ENCODE data around the gene PIM2.

PIM2 gene

DNA sequence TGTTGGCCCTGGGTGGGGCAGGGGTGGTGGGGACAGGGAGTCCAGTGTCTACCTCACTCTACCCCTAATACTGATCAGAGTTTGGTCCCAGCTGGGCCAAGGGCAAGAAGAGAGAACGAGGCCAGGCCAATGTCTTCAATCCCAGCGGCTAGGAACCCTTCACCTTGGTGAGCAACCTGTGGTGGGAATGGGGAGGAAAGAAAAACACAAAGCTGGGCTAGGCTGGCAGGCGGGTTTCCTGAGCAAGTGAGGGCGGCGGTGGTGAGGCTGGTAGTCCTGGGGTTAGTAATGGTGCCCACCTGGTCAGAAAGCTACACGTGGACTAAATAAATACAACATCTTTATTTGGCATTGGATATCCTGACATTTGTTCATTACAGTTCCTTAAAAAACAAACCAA, 15.5 kb downstream of the PIM2 start:
- TF ChIP-seq, protein P1, sequence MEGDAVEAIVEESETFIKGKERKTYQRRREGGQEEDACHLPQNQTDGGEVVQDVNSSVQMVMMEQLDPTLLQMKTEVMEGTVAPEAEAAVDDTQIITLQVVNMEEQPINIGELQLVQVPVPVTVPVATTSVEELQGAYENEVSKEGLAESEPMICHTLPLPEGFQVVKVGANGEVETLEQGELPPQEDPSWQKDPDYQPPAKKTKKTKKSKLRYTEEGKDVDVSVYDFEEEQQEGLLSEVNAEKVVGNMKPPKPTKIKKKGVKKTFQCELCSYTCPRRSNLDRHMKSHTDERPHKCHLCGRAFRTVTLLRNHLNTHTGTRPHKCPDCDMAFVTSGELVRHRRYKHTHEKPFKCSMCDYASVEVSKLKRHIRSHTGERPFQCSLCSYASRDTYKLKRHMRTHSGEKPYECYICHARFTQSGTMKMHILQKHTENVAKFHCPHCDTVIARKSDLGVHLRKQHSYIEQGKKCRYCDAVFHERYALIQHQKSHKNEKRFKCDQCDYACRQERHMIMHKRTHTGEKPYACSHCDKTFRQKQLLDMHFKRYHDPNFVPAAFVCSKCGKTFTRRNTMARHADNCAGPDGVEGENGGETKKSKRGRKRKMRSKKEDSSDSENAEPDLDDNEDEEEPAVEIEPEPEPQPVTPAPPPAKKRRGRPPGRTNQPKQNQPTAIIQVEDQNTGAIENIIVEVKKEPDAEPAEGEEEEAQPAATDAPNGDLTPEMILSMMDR (IDR thresholded peaks at IDR 0.05; ENCODE audit: poor library complexity, severe bottlenecking) = no peak
- peaks cover 24% of the 10 kb centered on the region for H3K36me3 ChIP-seq (ENCODE audit: low read depth)

DNA sequence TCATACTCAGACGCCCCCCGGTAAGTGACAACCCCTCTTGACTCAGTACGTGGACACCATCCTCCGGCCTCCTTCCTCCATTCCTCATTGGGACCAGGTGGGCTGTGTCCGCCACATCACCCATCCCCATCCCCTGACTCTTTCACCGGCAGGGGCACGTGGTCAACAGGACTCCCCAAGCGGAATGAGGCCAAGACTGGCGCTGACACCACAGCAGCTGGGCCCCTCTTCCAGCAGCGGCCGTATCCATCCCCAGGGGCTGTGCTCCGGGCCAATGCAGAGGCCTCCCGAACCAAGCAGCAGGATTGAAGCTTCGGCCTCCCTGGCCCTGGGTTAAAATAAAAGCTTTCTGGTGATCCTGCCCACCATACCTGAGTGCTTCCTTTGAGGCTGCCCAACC, 16.0 kb downstream of the PIM2 start:
- H3K9me3 ChIP-seq (ENCODE audit: severe bottlenecking) = no peaks in the 10 kb centered on the region
- H3K27me3 ChIP-seq (ENCODE audit: insufficient read depth, poor library complexity, severe bottlenecking) = no peaks in the 10 kb centered on the region
- H3K4me1 ChIP-seq (ENCODE audit: insufficient read depth, poor library complexity, severe bottlenecking) = no peaks in the 10 kb centered on the region
- ATAC-seq (ENCODE audit: low read depth) (no peak), DNase-seq (ENCODE audit: low spot score) (no peak)
- TF ChIP-seq, protein P1 (IDR thresholded peaks at IDR 0.05; ENCODE audit: poor library complexity, severe bottlenecking) = no peak
- peaks cover 22% of the 10 kb centered on the region for H3K36me3 ChIP-seq (ENCODE audit: low read depth)
- no peak overlapping the region for H3K27ac ChIP-seq (ENCODE audit: poor library complexity, severe bottlenecking)
- H3K4me3 ChIP-seq (ENCODE audit: severe bottlenecking) = no peak overlapping the region

More for the DNA sequence above, 15.5 kb downstream of the PIM2 start:
- Histone ChIP-seq H3K4me1 (ENCODE audit: insufficient read depth, poor library complexity, severe bottlenecking) (no peaks in the 10 kb centered on the region), H3K4me3 (ENCODE audit: severe bottlenecking) (no peak overlapping the region), H3K27ac (ENCODE audit: poor library complexity, severe bottlenecking) (no peak overlapping the region), H3K9me3 (ENCODE audit: severe bottlenecking) (no peaks in the 10 kb centered on the region), H3K27me3 (ENCODE audit: insufficient read depth, poor library complexity, severe bottlenecking) (no peaks in the 10 kb centered on the region)
- ATAC-seq (ENCODE audit: low read depth) (no peak), DNase-seq (ENCODE audit: low spot score) (no peak)

DNA sequence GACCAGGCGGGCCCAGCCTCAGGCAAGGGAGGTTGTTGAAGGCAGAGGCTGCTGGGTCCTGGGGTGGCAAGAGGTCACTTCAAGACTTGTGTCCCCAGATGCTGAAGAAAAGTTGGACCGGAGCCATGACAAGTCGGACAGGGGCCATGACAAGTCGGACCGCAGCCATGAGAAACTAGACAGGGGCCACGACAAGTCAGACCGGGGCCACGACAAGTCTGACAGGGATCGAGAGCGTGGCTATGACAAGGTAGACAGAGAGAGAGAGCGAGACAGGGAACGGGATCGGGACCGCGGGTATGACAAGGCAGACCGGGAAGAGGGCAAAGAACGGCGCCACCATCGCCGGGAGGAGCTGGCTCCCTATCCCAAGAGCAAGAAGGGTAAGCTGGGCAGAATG, 16.7 kb downstream of the PIM2 start:
- TF ChIP-seq, protein P1 (IDR thresholded peaks at IDR 0.05; ENCODE audit: poor library complexity, severe bottlenecking) = no peak
- H3K27me3 ChIP-seq (ENCODE audit: insufficient read depth, poor library complexity, severe bottlenecking) = no peaks in the 10 kb centered on the region
- peaks cover 22% of the 10 kb centered on the region for H3K36me3 ChIP-seq (ENCODE audit: low read depth)
- no peak overlapping the region for H3K27ac ChIP-seq (ENCODE audit: poor library complexity, severe bottlenecking)
- ATAC-seq (ENCODE audit: low read depth) (no peak), DNase-seq (ENCODE audit: low spot score) (no peak)
- no peaks in the 10 kb centered on the region for H3K9me3 ChIP-seq (ENCODE audit: severe bottlenecking)
- no peak overlapping the region for H3K4me3 ChIP-seq (ENCODE audit: severe bottlenecking)
- no peaks in the 10 kb centered on the region for H3K4me1 ChIP-seq (ENCODE audit: insufficient read depth, poor library complexity, severe bottlenecking)

DNA sequence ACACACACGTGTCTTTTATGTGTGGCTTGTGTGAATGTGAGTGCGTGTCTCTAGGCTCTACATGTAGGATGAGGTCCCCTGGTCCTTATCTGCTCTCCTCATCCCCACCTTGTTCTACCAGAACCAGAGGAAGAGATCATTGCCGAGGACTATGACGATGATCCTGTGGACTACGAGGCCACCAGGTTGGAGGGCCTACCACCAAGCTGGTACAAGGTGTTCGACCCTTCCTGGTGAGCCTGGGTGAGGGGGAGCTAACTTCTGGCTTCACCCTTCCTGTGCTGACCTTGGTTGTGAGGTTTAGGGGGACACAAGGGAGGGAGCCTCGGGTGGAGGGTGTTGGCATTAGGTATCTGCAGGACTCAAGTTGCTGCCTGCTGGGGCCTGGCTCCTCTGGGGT, 17.8 kb downstream of the PIM2 start:
- no peak for DNase-seq (ENCODE audit: low spot score)
- H3K4me1 ChIP-seq (ENCODE audit: insufficient read depth, poor library complexity, severe bottlenecking) = no peaks in the 10 kb centered on the region
- H3K27ac ChIP-seq (ENCODE audit: poor library complexity, severe bottlenecking) = no peak overlapping the region
- no peaks in the 10 kb centered on the region for H3K27me3 ChIP-seq (ENCODE audit: insufficient read depth, poor library complexity, severe bottlenecking)
- H3K36me3 ChIP-seq (ENCODE audit: low read depth) = peaks cover 18% of the 10 kb centered on the region
- ATAC-seq (ENCODE audit: low read depth) = no peak
- TF ChIP-seq, protein P1 (IDR thresholded peaks at IDR 0.05; ENCODE audit: poor library complexity, severe bottlenecking) = no peak
- no peaks in the 10 kb centered on the region for H3K9me3 ChIP-seq (ENCODE audit: severe bottlenecking)
- no peak overlapping the region for H3K4me3 ChIP-seq (ENCODE audit: severe bottlenecking)

DNA sequence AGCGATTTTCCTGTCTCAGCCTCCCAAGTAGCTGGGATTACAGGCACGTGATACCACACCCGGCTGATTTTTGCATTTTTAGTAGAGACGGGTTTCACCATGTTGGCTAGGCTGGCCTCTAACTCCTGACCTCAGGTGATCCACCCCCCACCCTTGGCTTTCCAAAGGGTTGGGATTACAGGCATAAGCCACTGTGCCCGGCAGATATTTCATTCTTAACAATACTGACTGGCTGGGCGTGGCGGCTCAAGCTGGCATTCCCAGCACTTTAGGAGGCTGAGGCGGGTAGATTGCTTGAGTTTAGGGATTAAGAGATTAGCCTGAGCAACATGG, 19.8 kb downstream of the PIM2 start:
- Histone ChIP-seq H3K4me3 (ENCODE audit: severe bottlenecking) (no peak overlapping the region), H3K27me3 (ENCODE audit: insufficient read depth, poor library complexity, severe bottlenecking) (no peaks in the 10 kb centered on the region), H3K4me1 (ENCODE audit: insufficient read depth, poor library complexity, severe bottlenecking) (no peaks in the 10 kb centered on the region), H3K36me3 (ENCODE audit: low read depth) (peaks cover 27% of the 10 kb centered on the region), H3K27ac (ENCODE audit: poor library complexity, severe bottlenecking) (no peak overlapping the region), H3K9me3 (ENCODE audit: severe bottlenecking) (no peaks in the 10 kb centered on the region)
- TF ChIP-seq, protein P1 (IDR thresholded peaks at IDR 0.05; ENCODE audit: poor library complexity, severe bottlenecking) = no peak
- no peak for DNase-seq (ENCODE audit: low spot score)
- ATAC-seq (ENCODE audit: low read depth) = no peak
